Activated naive CD4-positive, alpha-beta T cell treated with anti-CD3 and anti-CD28 coated beads for 36 hours (primary cell): ENCODE measurements around the gene RPL18. TPM values are rescaled to one million over a fixed set of nuclear protein-coding genes. Genes with fewer than 3 reads are reported as not detected.

Source experiments
- CTCF ChIA-PET: fragments of 350-600 bp; sonication (Branson Sonifier 250); formaldehyde crosslinking; loops from one replicate; lab custom pipeline; 2021; ENCODE audit warnings: antibody characterized with exemption; lab: Charles Lee
- DNase-seq: peaks from one replicate; pipeline ENCODE4 v3.0.0-alpha.2; 2020
- H3K27ac Mint-ChIP-seq: one replicate; pipeline ENCODE4 v1.8.0; 2021; ENCODE audit warnings: mild to moderate bottlenecking, mixed read lengths
- H3K27me3 Mint-ChIP-seq: one replicate; pipeline ENCODE4 v1.8.0; 2021; ENCODE audit warnings: low read depth, mixed read lengths
- H3K36me3 Mint-ChIP-seq: one replicate; pipeline ENCODE4 v1.8.0; 2021; ENCODE audit warnings: low read depth, mixed read lengths
- H3K4me1 Mint-ChIP-seq: one replicate; pipeline ENCODE4 v1.8.0; 2021; ENCODE audit warnings: low read depth, mixed read lengths
- H3K4me3 Mint-ChIP-seq: one replicate; pipeline ENCODE4 v1.8.0; 2021; ENCODE audit warnings: mild to moderate bottlenecking, moderate library complexity, mixed read lengths
- H3K9me3 Mint-ChIP-seq: one replicate; pipeline ENCODE4 v1.8.0; 2021; ENCODE audit warnings: mixed read lengths
- intact Hi-C: fragments of 100-400 bp; cut with micrococcal nuclease; formaldehyde crosslinking; loops from one replicate; pipeline ENCODE4 v1.15.1; 2023
- total RNA-seq, 2 experiments: library from RNA; stranded (reverse); gene quantifications; one replicate each; pipeline ENCODE4 v1.2.3, GENCODE V29; 2021

RPL18 gene
- total RNA-seq, 2 experiments from 2014 or later, result 2,373 to 2,473 TPM

DNA sequence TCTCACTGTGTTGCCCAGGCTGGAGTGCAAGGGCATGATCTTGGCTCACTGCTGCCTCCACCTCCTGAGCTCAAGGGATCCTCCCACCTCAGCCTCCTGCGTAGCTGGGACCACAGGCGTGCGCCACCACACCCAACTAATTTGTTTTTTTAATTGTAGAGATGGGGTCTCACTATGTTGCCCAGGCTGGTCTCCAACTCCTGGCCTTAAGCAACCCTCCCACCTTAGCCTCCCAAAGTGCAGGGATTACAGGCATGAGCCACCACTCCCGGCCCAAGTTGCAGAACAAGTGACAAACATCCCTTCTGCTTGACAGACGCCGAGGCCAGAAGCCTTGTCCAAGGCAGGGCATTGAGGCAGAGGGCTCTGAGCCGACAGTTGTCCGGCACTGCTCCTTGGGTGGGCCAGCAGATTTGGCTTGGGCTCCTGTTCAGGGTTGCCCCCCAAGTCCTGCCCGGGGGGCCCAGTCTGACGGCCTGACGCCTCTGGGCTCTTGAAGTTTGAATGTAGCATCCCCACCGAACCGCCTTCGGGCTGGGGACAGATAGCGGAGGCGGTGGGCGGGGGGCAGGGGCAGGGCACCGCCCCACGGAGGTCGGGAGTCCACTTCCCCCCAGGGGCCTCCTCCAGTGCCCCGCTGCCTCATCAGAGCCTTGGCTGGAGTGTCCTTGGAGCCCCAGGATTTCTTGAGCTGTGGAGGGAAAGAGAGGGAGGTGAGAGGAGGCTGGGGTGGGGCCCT, 18.1 kb downstream of the RPL18 start:
- Mint-ChIP-seq H3K27ac (no peak overlapping the region), H3K4me3 (no peak overlapping the region), H3K4me1 (no peaks in the 10 kb centered on the region), H3K27me3 (no peaks in the 10 kb centered on the region), H3K36me3 (no peaks in the 10 kb centered on the region), H3K9me3 (no peaks in the 10 kb centered on the region)
- intact Hi-C loops, result no loop called here
- DNase-seq, result no peak
- CTCF ChIA-PET, result interaction anchor here (1.9 kb wide), 1 partner anchor 11 kb away, joined by 6 read pairs; no protein-coding TSS in a partner anchor

DNA sequence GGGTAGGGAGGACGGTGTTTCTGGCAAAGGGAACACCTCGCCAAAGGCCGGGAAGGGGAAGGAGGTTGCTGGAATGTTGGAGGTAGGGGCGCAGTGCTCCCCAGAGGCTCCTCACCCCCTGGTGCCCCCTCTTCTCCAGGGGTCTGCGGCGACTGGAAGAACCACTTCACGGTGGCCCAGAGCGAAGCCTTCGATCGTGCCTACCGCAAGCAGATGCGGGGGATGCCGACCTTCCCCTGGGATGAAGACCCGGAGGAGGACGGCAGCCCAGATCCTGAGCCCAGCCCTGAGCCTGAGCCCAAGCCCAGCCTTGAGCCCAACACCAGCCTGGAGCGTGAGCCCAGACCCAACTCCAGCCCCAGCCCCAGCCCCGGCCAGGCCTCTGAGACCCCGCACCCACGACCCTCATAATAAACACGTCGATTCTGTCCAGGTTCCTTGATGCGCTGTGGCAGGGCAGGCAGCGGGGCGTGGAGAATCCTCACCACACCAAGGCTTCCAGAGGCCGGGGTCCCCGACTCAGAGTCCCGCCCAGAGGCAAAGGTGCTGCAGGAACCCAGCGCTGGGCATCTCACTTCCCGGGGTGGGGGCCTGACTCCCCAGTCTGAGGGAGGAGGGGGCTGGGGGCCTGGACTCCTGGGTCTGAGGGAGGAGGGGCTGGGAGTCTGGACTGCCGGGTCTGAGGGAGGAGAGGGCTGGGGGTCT, 19.8 kb downstream of the RPL18 start:
- no peaks in the 10 kb centered on the region for H3K4me1 Mint-ChIP-seq
- DNase-seq, result no peak
- CTCF ChIA-PET, result no interaction called here
- H3K9me3 Mint-ChIP-seq, result no peaks in the 10 kb centered on the region
- intact Hi-C loops, result no loop called here
- H3K4me3 Mint-ChIP-seq, result no peak overlapping the region
- no peaks in the 10 kb centered on the region for H3K27me3 Mint-ChIP-seq
- no peaks in the 10 kb centered on the region for H3K36me3 Mint-ChIP-seq
- no peak overlapping the region for H3K27ac Mint-ChIP-seq

DNA sequence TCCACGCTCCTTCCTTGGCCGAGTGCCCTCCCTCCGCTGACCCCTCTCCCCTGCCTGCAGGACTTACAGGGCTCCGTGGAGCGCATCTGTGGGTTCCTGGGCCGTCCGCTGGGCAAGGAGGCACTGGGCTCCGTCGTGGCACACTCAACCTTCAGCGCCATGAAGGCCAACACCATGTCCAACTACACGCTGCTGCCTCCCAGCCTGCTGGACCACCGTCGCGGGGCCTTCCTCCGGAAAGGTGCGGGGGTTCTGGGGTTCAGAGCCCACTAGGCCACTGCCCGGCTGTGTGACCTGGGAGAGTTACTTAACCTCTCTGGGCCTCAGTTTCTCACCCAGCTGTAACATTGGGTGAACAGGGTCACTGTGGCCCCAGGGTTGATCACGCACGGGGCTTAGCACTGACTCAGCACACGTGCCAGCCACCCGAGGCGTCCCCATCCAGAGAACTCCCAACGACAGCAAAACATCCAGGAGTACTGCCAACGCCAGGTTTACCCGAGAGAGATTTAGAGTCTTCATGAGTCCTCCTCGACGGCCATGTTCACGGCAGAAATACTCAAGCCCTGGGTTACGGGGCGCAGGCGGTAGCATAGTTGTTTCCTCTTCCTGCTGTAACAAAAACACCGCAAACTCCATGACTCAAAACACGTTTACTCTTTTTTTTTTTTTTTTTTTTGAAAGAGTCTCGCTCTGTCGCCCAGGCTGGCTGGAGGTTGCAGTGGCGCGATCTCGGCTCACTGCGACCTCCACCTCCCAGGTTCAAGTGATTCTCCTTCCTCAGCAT, 22.1 kb downstream of the RPL18 start:
- Mint-ChIP-seq H3K9me3 (no peaks in the 10 kb centered on the region), H3K36me3 (no peaks in the 10 kb centered on the region), H3K27ac (peak overlapping the region; percentile 84), H3K4me1 (no peaks in the 10 kb centered on the region), H3K4me3 (peak overlapping the region; percentile 65), H3K27me3 (no peaks in the 10 kb centered on the region)
- intact Hi-C loops, result no loop called here
- CTCF ChIA-PET, result interaction anchor here (0.6 to 0.7 kb wide), 2 partner anchors 106 to 333 kb away, joined by 4 to 5 read pairs; no protein-coding TSS in a partner anchor
- peak; percentile 59 for DNase-seq

DNA sequence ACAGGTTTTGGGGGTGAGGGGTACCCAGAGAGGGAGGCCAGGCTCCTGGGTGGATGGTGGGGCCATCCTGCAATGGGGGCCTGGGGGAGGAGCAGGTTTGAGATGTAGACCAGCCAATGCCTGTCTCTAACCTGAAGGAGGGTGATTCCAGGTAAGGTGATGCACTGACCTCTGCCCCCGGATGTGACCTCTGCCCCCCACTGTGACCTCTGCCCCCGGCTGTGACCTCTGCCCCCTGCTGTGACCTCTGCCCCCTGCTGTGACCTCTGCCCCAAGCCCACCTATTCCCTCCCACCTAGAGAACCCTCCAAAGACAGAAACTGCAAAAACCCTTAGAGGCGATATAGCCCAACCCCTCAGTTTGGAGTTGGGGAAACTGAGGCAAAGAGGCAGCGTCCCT, 22.7 kb downstream of the RPL18 start:
- CTCF ChIA-PET, result interaction anchor here (1.2 kb wide), 1 partner anchor 12 kb away, joined by 6 read pairs; no protein-coding TSS in a partner anchor
- intact Hi-C loops, result no loop called here
- no peaks in the 10 kb centered on the region for H3K4me1 Mint-ChIP-seq
- DNase-seq, result no peak
- no peaks in the 10 kb centered on the region for H3K9me3 Mint-ChIP-seq
- no peak overlapping the region for H3K27ac Mint-ChIP-seq
- H3K36me3 Mint-ChIP-seq, result no peaks in the 10 kb centered on the region
- no peaks in the 10 kb centered on the region for H3K27me3 Mint-ChIP-seq
- peak overlapping the region; percentile 24 for H3K4me3 Mint-ChIP-seq

DNA sequence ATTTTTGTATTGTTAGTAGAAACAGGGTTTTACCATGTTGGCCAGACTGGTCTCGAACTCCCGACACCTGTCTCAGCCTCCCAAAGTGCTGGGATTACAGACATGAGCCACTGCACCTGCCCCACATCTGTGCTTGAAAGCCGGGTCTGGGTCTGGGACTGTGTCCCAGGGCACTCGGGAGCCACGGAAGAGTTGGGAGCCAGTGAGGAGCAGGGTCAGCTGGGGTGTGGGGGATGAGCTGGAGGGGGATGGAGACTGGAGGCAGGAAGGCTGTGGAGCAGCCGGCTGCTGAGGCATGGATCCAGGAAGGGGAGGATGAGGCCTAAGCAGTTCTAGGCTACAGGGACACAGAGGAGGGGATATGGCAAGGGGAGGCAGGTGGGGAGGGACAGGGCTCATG, 23.1 kb downstream of the RPL18 start:
- Mint-ChIP-seq H3K27me3 (no peaks in the 10 kb centered on the region), H3K27ac (no peak overlapping the region), H3K9me3 (no peaks in the 10 kb centered on the region), H3K36me3 (no peaks in the 10 kb centered on the region), H3K4me3 (peak overlapping the region; percentile 24), H3K4me1 (no peaks in the 10 kb centered on the region)
- CTCF ChIA-PET, result interaction anchor here (0.7 to 1.2 kb wide), 2 partner anchors 12 to 13 kb away, joined by 3 to 6 read pairs; no protein-coding TSS in a partner anchor
- no peak for DNase-seq
- intact Hi-C loops, result no loop called here

DNA sequence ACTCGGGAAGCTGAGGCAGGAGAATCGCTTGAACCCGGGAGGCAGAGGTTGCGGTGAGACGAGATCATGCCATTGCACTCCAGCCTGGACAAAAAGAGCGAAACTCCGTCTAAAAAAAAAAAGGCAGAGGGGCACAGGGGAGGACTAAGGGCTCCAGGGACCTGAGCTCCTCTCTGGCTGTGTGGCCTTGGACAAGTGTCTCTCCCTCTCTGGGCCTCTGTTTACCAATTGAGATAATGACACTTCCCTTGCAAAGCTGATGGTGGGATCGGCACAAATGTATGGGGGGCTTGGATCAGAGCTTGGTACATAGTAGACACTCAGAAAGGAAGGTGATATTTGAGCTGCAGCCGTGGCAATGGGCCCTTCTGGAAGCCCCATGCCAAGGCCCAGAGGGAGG, 23.8 kb downstream of the RPL18 start:
- Mint-ChIP-seq H3K4me3 (no peak overlapping the region), H3K27me3 (no peaks in the 10 kb centered on the region)
- DNase-seq, result no peak

DNA sequence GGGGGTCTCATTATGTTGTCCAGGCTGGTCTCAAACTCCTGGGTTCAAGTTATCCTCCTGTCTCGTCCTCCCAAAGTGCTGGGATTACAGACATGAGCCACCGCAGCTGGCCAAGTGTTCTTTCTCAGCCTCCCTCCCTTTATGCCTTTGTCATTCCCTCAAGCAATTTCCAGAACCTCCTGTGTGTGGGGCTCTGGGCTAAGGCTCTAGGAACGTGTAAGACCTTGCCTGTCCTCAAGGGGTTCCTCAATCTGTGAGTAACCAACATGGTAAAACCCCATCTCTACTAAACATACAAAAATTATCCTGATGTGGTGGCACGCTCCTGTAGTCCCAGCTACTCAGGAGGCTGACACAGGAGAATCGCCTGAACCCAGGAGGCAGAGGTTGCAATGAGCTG, 28.0 kb downstream of the RPL18 start:
- H3K4me3 Mint-ChIP-seq, result no peak overlapping the region
- CTCF ChIA-PET, result interaction anchor here (4.2 kb wide), 1 partner anchor 101 kb away, joined by 25 read pairs; no protein-coding TSS in a partner anchor
- H3K27ac Mint-ChIP-seq, result no peak overlapping the region
- no peaks in the 10 kb centered on the region for H3K36me3 Mint-ChIP-seq
- no peaks in the 10 kb centered on the region for H3K9me3 Mint-ChIP-seq
- H3K27me3 Mint-ChIP-seq, result no peaks in the 10 kb centered on the region
- DNase-seq, result no peak
- peaks cover 8% of the 10 kb centered on the region for H3K4me1 Mint-ChIP-seq
- intact Hi-C loops, result no loop called here

More for the DNA sequence above, 23.8 kb downstream of the RPL18 start:
- CTCF ChIA-PET, result interaction anchor here (0.6 to 1.5 kb wide), 5 partner anchors 11 to 204 kb away, joined by 3 to 6 read pairs (median 5); partner anchors contain the start of gene KDELR1
- H3K9me3 Mint-ChIP-seq, result no peaks in the 10 kb centered on the region
- H3K27ac Mint-ChIP-seq, result peak overlapping the region; percentile 60
- H3K4me1 Mint-ChIP-seq, result no peaks in the 10 kb centered on the region
- H3K36me3 Mint-ChIP-seq, result no peaks in the 10 kb centered on the region
- intact Hi-C loops, result no loop called here

DNA sequence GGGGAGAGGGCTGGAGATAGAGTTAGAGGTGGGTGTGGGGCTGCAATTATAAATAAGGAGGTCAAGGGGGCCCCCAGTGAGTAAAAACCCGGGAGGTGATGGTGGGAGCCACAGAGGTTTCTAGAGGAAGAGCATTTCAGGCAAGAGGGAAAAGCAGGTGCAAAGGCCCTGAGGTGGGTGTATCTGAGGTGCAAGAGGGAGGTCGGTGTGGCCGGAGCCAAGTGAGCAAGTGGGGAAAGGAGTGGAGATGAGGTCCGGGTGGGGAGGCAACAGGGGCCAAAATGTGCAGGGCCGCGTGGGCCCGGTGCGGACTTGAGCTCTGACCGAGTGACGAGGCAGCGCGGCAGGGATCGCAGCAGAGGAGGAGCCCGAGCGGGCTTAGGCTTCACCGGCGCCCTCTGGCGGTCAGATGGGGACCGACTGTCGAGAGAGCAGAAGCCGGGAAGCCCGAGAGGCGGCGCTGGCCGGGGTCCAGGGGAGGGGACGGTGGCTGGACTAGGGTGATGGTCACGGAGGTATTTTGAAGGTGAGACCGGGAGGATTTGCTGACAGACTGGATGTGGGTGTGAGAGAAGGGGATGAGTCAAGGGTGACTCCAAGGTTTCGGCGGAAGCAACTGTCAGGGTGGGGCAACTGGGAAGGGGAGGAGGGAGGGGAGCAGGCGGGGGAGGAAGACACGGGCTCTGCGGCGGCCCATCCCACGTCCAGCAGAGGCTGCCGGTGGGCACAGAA, 30.1 kb downstream of the RPL18 start:
- DNase-seq, result peak; percentile 91
- CTCF ChIA-PET, result interaction anchor here (0.6 to 4.2 kb wide), 12 partner anchors 8 to 1885 kb away, joined by 3 to 25 read pairs (median 4); no protein-coding TSS in a partner anchor
- Mint-ChIP-seq H3K27ac (peak overlapping the region; percentile 16), H3K4me1 (peaks cover 11% of the 10 kb centered on the region), H3K36me3 (no peaks in the 10 kb centered on the region), H3K4me3 (peak overlapping the region; percentile 66), H3K27me3 (peaks cover 4% of the 10 kb centered on the region), H3K9me3 (no peaks in the 10 kb centered on the region)
- intact Hi-C loops, result no loop called here

DNA sequence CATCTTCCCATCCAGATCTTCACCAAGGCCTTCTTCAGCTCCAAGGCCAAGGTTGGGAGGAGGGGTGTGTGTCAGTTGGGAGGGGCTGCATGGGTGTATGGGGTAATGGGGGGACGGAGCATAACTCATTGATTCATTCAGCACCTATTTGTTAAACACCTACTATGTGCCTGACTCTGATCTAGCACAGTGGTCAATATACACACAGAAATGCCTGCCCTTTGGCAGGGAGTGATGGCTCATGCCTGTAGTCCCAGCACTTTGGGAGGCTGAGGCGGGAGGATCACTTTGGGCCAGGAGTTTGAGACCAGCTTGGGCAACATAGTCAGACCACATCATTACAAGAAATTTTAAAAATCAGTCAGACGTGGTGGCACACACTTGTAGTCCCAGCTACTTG, 31.6 kb downstream of the RPL18 start:
- intact Hi-C loops, result no loop called here
- no peaks in the 10 kb centered on the region for H3K9me3 Mint-ChIP-seq
- peaks cover 11% of the 10 kb centered on the region for H3K4me1 Mint-ChIP-seq
- peaks cover 4% of the 10 kb centered on the region for H3K27me3 Mint-ChIP-seq
- H3K36me3 Mint-ChIP-seq, result no peaks in the 10 kb centered on the region
- no peak overlapping the region for H3K4me3 Mint-ChIP-seq
- CTCF ChIA-PET, result interaction anchor here (0.6 to 4.2 kb wide), 11 partner anchors 20 to 422 kb away, joined by 3 to 25 read pairs (median 3); no protein-coding TSS in a partner anchor
- no peak for DNase-seq
- H3K27ac Mint-ChIP-seq, result no peak overlapping the region

DNA sequence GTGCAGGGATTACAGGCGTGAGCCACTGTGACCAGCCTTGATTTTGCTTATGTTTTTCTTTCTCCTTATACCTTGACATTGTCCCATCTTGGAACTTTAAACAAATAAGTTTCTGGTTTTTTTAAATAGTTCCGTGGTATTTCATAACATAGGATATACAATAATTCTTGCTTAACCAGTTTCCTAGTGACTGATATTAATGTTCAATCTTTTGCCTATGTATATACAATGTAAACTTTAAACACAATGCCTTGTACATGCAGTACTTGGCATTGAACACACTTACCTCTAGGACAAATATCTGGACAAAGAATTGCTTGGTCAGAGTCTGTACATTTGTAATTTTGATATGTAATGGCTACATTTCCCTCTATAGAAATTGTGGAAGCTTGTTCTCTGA, 36.8 kb downstream of the RPL18 start:
- CTCF ChIA-PET, result interaction anchor here (4.1 to 4.3 kb wide), 2 partner anchors 75 to 92 kb away, joined by 62 to 83 read pairs; no protein-coding TSS in a partner anchor
- peaks cover 4% of the 10 kb centered on the region for H3K27me3 Mint-ChIP-seq
- H3K4me3 Mint-ChIP-seq, result no peak overlapping the region
- H3K27ac Mint-ChIP-seq, result no peak overlapping the region
- peaks cover 3% of the 10 kb centered on the region for H3K4me1 Mint-ChIP-seq
- DNase-seq, result no peak
- intact Hi-C loops, result loop anchor here (5.0 kb wide), 1 partner anchor 190 kb away; the partner anchor contains the start of genes GRIN2D and KDELR1
- H3K36me3 Mint-ChIP-seq, result no peaks in the 10 kb centered on the region
- no peaks in the 10 kb centered on the region for H3K9me3 Mint-ChIP-seq

DNA sequence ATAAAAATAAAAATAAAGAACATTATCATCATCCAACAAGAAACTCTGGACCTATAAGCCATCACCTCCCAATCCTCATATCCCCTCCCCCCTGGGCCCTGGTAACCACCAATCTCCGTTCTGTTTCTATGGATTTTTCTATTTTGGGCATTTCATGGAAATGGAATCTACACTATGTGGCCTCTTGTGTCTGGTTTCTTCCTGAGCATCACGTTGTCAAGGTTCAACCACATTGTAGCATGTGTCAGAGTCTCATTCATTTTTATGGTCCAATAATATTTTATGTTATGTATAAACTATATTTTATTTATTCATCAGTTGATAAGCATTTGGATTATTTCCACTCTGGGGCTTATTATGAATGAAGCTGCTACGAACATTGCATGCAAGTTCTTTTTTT, 40.1 kb downstream of the RPL18 start:
- no peak overlapping the region for H3K27ac Mint-ChIP-seq

More for the DNA sequence above, 40.1 kb downstream of the RPL18 start:
- Mint-ChIP-seq H3K4me1 (no peaks in the 10 kb centered on the region), H3K36me3 (no peaks in the 10 kb centered on the region), H3K4me3 (no peak overlapping the region), H3K27me3 (no peaks in the 10 kb centered on the region), H3K9me3 (no peaks in the 10 kb centered on the region)
- CTCF ChIA-PET, result interaction anchor here (1.0 to 1.8 kb wide), 2 partner anchors 11 to 90 kb away, joined by 3 to 7 read pairs; no protein-coding TSS in a partner anchor
- intact Hi-C loops, result no loop called here
- no peak for DNase-seq
